ENCODE measurements around the gene CDH8.

DNA sequence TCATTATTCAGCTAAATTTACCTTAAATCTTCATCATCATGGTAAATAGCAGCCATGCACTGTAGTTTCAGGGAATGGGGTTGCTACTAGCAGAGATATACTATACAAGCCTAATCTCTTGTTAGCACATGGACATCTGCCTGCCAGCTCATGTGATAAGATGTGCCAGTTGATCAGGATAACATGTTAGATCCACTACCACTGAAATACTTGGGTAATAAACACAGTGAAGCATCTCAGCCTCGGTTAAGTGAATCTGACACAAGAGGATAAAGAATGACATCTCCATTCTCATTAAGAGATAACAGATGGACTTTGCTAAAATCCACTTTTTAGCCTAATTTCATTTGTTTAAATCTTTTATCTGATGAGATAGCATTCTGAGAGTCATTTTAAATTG lies 256.1 kb downstream of the CDH8 start:
- TF ChIP-seq, protein P1, sequence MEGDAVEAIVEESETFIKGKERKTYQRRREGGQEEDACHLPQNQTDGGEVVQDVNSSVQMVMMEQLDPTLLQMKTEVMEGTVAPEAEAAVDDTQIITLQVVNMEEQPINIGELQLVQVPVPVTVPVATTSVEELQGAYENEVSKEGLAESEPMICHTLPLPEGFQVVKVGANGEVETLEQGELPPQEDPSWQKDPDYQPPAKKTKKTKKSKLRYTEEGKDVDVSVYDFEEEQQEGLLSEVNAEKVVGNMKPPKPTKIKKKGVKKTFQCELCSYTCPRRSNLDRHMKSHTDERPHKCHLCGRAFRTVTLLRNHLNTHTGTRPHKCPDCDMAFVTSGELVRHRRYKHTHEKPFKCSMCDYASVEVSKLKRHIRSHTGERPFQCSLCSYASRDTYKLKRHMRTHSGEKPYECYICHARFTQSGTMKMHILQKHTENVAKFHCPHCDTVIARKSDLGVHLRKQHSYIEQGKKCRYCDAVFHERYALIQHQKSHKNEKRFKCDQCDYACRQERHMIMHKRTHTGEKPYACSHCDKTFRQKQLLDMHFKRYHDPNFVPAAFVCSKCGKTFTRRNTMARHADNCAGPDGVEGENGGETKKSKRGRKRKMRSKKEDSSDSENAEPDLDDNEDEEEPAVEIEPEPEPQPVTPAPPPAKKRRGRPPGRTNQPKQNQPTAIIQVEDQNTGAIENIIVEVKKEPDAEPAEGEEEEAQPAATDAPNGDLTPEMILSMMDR (IDR thresholded peaks at IDR 0.05) = no peak
- TF ChIP-seq POLR2A (IDR thresholded peaks at IDR 0.05) = no peak

Measured in testis (tissue), 2 donors.